KBM-7 (cell line): ENCODE results near the gene POU6F2.
A peak's percentile ranks its signal among the peaks of the same experiment; 100 is the strongest.
"Not testable (repeated sequence)": the region's sequence is repeated elsewhere in the genome, so short reads cannot be mapped to it uniquely, and the experiment has no call there.

Experiments
- DNase-seq: peaks from one replicate; pipeline ENCODE4 v3.0.0-alpha.2; 2015
- in situ Hi-C: fragments of 300-500 bp; cut with MboI; formaldehyde crosslinking; loops from 2 replicates; pipeline ENCODE4 v1.14.3; 2020; ENCODE audit warnings: low sequenced_read_pairs, low pct_unique_long_range_greater_than_20kb, mixed read lengths

The POU6F2 gene

DNA sequence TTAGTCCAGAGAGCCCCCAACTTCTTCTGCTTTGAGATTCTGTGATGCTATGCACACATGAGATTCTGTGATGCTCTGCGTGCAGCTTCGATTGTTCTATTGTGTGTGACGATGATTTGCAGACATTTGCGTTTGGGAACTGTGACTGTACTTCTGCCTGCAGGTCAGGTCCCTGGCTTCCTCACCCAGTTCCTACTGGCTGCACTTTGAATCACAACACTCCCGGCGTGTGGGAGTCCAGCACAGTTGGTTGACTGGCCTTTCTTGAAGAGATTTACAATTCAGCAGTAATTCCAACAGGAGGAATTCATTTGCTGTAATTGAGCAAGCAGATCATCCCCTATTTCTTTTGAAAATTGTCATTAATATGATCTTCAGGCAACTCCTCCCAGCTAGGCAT, 336.3 kb downstream of the POU6F2 start:
- in situ Hi-C loops = no loop called here
- DNase-seq = no peak

DNA sequence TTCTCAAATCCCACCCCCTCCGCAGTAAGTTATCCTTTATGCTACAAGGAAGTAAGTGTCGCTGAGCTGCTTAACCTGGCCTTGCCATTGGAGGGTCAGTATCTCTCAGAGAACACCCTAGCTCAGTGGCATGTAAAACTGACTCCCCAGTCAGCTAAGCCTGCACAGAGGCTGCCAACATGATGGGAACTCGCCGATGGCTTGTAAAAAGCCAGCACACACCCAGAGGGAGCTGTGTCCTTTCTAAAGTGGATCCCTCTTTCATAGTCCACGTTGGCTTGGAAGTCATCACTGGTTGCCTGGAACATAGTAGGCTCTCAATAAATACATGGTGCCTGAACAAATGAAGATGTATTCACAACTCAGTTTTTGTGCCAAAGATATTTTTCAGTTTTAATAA, 339.4 kb downstream of the POU6F2 start:
- in situ Hi-C loops = no loop called here
- DNase-seq = no peak

DNA sequence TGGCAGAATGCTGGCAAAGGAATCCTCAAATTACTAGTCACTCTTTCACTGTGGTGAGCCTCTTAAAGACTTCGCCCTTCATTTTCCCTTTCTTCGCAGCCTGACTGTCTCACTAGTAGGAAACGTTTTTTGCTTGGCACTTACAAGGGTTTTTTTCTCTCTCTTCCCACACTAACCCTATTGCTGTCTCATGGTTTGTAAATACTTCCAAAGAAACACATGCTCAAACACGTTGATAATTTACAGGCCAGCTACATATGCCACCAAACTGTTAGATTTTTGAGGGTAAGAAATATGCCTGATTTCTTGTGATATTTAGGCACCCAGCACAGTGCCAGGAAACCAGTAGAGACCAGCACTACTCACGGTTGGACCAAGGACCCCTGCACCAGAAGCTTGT, 340.2 kb downstream of the POU6F2 start:
- in situ Hi-C loops = no loop called here
- DNase-seq = no peak

DNA sequence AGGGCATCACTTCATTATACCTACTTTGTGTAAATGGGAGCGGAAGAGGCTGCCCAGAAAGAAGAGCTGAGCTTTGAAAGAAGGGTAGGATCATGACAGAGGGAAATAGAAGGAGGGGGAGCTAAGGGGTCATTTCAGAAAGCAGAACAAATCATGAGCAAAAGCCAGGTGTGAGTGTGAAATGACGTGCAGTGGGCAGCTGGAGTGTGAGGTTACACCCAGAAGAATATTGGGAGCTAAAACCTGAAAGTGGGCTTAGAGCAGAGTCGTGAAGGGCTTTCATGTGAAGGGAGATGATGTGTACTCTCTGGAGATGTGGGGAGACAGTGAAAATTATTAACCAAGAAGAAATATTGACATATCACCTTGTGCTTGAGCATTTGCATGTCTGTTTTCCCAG, 343.5 kb downstream of the POU6F2 start:
- in situ Hi-C loops = no loop called here
- no peak for DNase-seq

- no peak for DNase-seq
- in situ Hi-C loops = no loop called here
These were observed 344.3 kb downstream of the POU6F2 start for GRCh38 chr7:39321909-39322498.

DNA sequence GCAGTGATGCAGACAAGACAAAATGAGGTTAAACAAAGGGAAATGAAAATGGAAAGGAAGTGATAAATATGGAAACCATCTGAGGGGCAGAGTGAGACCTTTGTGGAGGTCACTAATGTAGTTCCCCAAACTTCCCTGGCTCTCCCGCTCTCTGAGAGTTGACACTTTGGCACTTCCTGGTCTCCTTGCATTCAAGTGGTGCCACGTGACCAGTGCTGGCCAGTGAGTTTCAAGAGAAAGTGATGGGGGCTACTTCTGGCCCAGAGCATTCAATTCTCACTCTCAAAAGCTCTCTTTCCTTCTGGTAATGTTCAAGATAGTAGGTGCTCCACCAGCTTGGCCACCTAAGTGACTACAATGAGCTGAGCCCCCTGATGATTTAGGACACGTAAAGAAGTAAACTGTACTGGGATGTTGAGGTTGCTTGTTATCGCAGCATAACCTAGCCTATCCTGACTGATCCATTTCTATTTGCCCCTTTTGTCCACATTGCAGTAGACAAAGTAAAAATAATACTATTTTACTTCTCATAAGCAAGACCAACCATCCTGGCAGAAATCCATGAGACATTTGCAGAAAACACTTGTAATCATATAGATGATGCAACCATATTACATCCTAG, 346.5 kb downstream of the POU6F2 start:
- in situ Hi-C loops = no loop called here
- peak; percentile 2 for DNase-seq

DNA sequence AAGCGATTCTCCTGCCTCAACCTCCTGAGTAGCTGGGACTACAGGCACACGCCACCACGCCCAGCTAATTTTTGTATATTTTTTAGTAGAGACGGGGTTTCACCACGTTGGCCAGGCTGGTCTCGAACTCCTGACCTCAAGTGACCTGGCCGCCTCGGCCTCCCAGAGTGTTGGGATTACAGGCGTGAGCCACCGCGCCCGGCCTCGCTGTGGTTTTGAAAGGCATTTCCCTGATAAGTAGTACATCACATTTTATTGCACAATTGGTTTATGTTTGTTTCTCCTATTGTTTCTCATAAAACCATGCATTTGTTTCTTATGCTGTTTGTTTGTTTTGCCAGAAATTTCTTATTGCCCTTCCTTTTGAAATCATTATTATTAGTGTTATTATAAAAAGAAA, 353.9 kb downstream of the POU6F2 start:
- DNase-seq, in situ Hi-C loops: not testable (repeated sequence)

- DNase-seq = no peak
- in situ Hi-C loops = no loop called here
These were observed 354.4 kb downstream of the POU6F2 start for GRCh38 chr7:39332142-39332541.

DNA sequence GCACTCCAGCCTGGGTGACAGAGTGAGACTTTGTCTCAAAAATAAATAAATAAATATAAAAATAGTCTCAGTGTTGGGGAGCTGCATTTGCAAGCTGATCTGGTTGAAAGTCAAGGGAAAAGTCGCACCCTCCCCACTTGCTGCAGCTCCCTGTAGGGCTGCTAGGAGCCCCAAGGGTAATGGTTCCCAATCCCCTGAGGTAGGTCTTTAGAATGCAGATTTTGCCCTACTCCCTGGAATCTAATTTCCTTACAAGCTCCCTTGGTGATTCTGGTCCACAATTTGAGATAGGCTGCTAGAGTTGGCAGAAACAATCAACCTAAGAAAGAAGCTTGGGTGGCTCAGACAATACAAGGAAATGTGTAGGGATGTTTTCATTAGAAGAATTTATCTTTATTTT, 356.0 kb downstream of the POU6F2 start:
- in situ Hi-C loops = no loop called here

GRCh38 chr7:39336442-39336841, 358.7 kb downstream of the POU6F2 start:
- no peak for DNase-seq
- in situ Hi-C loops = no loop called here

More for the DNA sequence above, 356.0 kb downstream of the POU6F2 start:
- no peak for DNase-seq

GRCh38 chr7:39338716-39339115, 361.0 kb downstream of the POU6F2 start:
- no peak for DNase-seq
- in situ Hi-C loops = no loop called here

DNA sequence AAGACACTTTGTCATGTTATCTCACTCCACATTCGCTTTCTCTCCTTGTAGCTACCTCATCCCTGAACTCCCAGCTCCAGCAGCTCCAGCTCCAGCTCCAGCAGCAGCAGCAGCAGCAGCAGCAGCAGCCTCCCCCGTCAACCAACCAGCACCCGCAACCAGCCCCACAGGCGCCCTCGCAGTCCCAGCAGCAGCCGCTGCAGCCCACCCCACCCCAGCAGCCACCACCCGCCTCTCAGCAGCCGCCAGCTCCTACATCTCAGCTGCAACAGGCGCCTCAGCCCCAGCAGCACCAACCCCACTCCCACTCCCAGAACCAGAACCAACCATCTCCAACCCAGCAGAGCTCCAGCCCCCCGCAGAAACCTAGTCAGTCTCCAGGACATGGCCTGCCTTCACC, 361.9 kb downstream of the POU6F2 start:
- in situ Hi-C loops = no loop called here
- DNase-seq = no peak

DNA sequence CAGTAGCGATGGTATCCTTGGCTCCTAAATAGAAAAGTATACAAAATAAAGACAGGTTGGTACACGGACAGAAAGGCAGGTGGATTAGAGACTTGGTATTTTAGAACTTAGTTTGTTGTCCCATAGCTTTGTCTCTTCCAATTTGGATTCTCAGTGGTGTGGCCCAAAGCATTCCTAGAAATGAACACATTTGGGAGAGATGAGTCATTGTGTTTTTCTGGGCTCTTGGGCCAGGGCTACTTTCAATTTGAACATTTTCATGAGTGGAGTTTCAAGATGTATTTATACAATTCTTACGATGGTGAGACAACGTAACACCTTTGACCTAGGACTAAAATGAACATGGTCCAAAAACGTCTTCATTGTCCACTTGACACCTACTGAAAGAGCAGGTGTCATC, 363.4 kb downstream of the POU6F2 start:
- in situ Hi-C loops = no loop called here
- DNase-seq = no peak

DNA sequence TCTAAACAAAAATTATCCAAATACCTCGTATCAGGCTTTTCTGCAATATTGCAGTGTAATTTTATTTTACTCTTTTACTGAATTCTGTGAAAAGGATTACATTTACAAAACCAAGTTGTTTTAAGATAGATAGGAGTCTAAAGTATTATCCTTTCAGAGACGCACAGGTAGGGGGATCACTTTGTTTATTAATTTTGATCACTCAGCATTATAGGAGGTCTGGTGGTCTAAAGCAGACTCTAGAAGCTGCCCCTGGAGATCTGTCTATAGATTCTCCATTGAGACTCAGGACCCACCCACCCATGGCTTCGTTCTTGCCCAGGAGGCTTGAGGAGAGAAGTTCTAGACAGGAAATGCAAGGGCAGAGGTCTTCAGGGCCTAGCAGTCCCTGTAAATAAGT, 365.1 kb downstream of the POU6F2 start:
- in situ Hi-C loops = no loop called here
- DNase-seq = no peak

- in situ Hi-C loops = no loop called here
- DNase-seq = no peak
These were observed 371.9 kb downstream of the POU6F2 start for GRCh38 chr7:39349452-39350123.

DNA sequence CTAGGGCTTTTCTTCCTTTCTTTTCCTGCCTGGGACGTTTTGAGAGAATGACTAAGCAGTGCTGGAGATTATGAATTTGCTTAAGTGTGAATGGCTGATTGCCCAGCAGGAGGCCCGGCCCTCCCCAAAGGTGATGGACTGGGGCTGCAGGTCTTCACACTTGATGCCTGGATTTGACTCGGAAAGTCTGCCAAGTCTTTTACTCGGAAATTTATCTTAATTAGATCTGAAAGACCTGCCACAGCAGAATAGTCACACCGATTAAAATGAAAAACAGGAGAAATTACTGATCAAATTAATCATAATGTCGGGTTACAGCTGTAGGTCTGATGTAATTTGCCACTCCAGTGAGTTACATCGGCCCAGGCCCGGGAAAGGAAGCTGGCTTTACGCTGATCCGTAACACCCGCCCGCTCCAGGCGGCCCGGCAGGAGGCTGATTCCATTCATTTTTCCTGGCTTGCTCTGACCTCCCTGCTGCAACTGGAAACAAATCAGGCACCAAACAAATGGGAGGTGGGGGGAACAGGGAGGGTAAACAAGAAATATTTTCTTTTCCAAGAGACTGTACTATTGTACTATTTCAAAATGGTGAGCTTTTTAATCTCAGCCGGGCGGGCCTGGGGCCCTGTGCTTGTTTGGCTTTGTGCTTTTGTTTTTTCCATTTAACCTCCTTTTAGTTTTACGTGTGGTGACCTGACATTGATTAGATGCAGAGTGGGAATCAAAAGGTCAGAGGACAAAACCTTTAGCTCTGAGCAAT, 376.1 kb downstream of the POU6F2 start:
- no peak for DNase-seq
- in situ Hi-C loops = no loop called here

GRCh38 chr7:39355664-39356063, 378.0 kb downstream of the POU6F2 start:
- DNase-seq = no peak
- in situ Hi-C loops = no loop called here

DNA sequence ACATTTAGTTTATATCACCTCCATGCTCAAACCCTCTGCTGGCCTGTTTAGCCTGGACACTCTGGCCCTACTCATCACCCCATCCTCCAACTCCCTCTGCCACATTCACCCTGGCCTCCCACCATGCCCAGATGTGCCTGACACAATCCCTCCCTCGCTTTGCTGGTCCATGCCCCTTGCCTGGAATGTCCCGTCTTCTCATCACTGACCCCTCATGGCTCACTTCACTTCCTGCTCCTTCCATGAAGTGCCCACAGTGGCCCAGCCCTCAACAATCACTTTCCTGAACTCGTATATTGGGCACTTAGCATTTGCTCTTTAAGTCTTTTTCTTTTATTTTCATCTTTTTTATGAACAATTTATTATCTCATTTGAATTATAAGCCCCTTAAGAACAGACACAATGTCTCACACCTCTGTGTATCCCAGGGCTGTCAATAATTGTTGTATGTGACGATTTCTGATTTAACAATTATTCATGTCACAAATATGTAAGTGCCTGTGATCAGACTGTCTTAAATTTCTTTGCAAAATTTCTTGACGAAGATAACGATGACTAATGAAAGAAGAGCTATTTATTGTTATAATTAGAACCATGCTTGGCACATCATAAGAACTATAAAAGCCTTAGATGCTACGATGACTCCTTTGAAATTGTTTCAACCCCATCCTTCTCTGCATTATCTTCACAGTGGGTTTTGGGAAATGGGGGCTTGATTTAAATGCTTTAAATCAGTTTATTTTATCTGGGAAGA, 378.6 kb downstream of the POU6F2 start:
- no peak for DNase-seq
- in situ Hi-C loops = no loop called here

DNA sequence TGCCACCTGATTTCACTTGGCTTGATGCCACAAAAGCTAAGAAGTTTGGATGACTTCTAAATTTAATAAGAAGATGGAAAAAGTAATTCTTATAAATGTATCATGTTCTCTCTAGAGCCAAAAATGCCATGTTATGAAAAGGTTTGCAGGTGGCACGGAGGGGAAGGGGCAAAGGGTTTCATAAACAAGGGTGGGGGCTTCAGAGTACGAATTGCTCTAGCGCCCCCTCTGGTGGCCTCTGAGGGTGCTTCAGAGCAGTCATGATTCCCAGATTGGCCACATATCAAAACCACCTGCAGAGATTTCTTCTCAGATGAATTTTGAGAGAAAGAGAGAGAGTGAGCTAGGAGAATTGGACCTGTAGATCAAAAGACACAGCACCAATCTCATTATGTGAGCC, 379.9 kb downstream of the POU6F2 start:
- DNase-seq = peak; percentile 4
- in situ Hi-C loops = no loop called here
